IMR-90 (cell line): ENCODE measurements around the gene PLCB3. TPM values are rescaled to one million over a fixed set of nuclear protein-coding genes. Genes with fewer than 3 reads are reported as not detected.

Source experiments
- ATAC-seq: fragments of 200-7000 bp; cut with Tn5 transposase; 2 replicates; pipeline ENCODE4 v1.9.1; 2020; ENCODE audit warnings: low read depth, mild to moderate bottlenecking, moderate library complexity
- BruUV-seq: library from RNA; stranded (reverse); fragments of 400-500 nt; replicated peaks from 2 replicates; lab custom pipeline; 2021; lab: Mats Ljungman, UMichigan
- CTCF ChIA-PET: fragments of 300-600 bp; formaldehyde crosslinking; extraction: SDS; loops from one replicate; lab custom pipeline; 2021; ENCODE audit warnings: antibody characterized with exemption; lab: Yijun Ruan, JAX
- POLR2A ChIA-PET: fragments of 300-600 bp; sonication (Branson Sonifier 250); formaldehyde crosslinking; loops from one replicate; lab custom pipeline; 2022; ENCODE audit warnings: antibody characterized with exemption; ENCODE audit not compliant: unreplicated experiment; lab: Charles Lee
- DNase-seq: peaks from one replicate; pipeline ENCODE4 v3.0.0; 2013
- H2AFZ ChIP-seq: replicated peaks from 2 replicates; pipeline ENCODE3; 2013; ENCODE audit warnings: low read length, mild to moderate bottlenecking; ENCODE audit not compliant: poor library complexity
- H2AK5ac ChIP-seq: 2 replicates; pipeline ENCODE4 v1.6.1; 2013; ENCODE audit warnings: low read depth, low read length, inconsistent platforms
- H2AK9ac ChIP-seq: replicated peaks from 2 replicates; pipeline ENCODE3; 2013; ENCODE audit warnings: mild to moderate bottlenecking, low read depth, low read length, moderate library complexity; ENCODE audit not compliant: poor library complexity
- H2BK120ac ChIP-seq: 2 replicates; pipeline ENCODE4 v1.6.1; 2013; ENCODE audit warnings: low read depth, low read length, inconsistent platforms
- H2BK15ac ChIP-seq: 3 replicates; pipeline ENCODE4 v1.6.1; 2013; ENCODE audit warnings: low read depth, low read length, inconsistent platforms
- H2BK20ac ChIP-seq: 2 replicates; pipeline ENCODE4 v1.6.1; 2013; ENCODE audit warnings: low read depth, mild to moderate bottlenecking, inconsistent platforms, low read length, moderate library complexity
- H2BK5ac ChIP-seq: 2 replicates; pipeline ENCODE4 v1.6.1; 2013; ENCODE audit warnings: mild to moderate bottlenecking, low read depth, low read length, inconsistent platforms; ENCODE audit not compliant: poor library complexity, severe bottlenecking
- H3K14ac ChIP-seq: replicated peaks from 2 replicates; pipeline ENCODE4 v1.6.1; 2013; ENCODE audit warnings: low read depth, low read length, inconsistent platforms
- H3K18ac ChIP-seq: 2 replicates; pipeline ENCODE4 v1.6.1; 2013; ENCODE audit warnings: low read depth, low read length, control low read depth
- H3K23ac ChIP-seq: 2 replicates; pipeline ENCODE4 v1.6.1; 2013; ENCODE audit warnings: low read depth, low read length, inconsistent platforms
- H3K27ac ChIP-seq: 2 replicates; pipeline ENCODE4 v1.5.1; 2013; ENCODE audit warnings: mild to moderate bottlenecking, control low read depth, low read length; ENCODE audit not compliant: insufficient read depth
- H3K27me3 ChIP-seq: 2 replicates; pipeline ENCODE4 v1.6.1; 2013; ENCODE audit warnings: low read length; ENCODE audit not compliant: control insufficient read depth, insufficient read depth
- H3K36me3 ChIP-seq: 2 replicates; pipeline ENCODE4 v1.6.1; 2013; ENCODE audit warnings: low read length, mixed read lengths; ENCODE audit not compliant: control insufficient read depth, insufficient read depth
- H3K4ac ChIP-seq: 2 replicates; pipeline ENCODE4 v1.6.1; 2013; ENCODE audit warnings: low read depth, low read length, inconsistent platforms
- H3K4me1 ChIP-seq: 2 replicates; pipeline ENCODE4 v1.6.1; 2013; ENCODE audit warnings: low read length, mixed read lengths; ENCODE audit not compliant: control insufficient read depth, insufficient read depth
- H3K4me2 ChIP-seq: 2 replicates; pipeline ENCODE4 v1.6.1; 2013; ENCODE audit warnings: low read depth, mild to moderate bottlenecking, control low read depth, low read length, moderate library complexity
- H3K4me3 ChIP-seq: 2 replicates; pipeline ENCODE4 v1.5.1; 2013; ENCODE audit warnings: low read depth, mild to moderate bottlenecking, control low read depth, low read length, moderate library complexity; ENCODE audit not compliant: insufficient read depth
- H3K56ac ChIP-seq: 2 replicates; pipeline ENCODE4 v1.6.1; 2013; ENCODE audit warnings: low read length, inconsistent platforms; ENCODE audit not compliant: insufficient read depth; ENCODE audit errors: extremely low read depth
- H3K79me1 ChIP-seq, 2 experiments: 2 replicates each; pipeline ENCODE4 v1.6.1; 2013; ENCODE audit warnings: low read length in 2 of 2, inconsistent platforms in 1 of 2, low read depth in 1 of 2
- H3K9ac ChIP-seq: 2 replicates; pipeline ENCODE4 v1.6.1; 2013; ENCODE audit warnings: low read depth, low read length, control low read depth
- H3K9me1 ChIP-seq: 2 replicates; pipeline ENCODE4 v1.6.1; 2013; ENCODE audit warnings: low read length, inconsistent platforms; ENCODE audit not compliant: insufficient read depth
- H3K9me3 ChIP-seq: 2 replicates; pipeline ENCODE4 v1.6.1; 2013; ENCODE audit warnings: low read length; ENCODE audit not compliant: control insufficient read depth, insufficient read depth
- H4K20me1 ChIP-seq: 2 replicates; pipeline ENCODE4 v1.6.1; 2013; ENCODE audit warnings: low read length, inconsistent platforms; ENCODE audit not compliant: insufficient read depth
- H4K5ac ChIP-seq: 2 replicates; pipeline ENCODE4 v1.6.1; 2013; ENCODE audit warnings: mild to moderate bottlenecking, low read depth, low read length, control low read depth
- H4K8ac ChIP-seq, 2 experiments: 2 replicates each; pipeline ENCODE4 v1.6.1; 2013; ENCODE audit warnings: low read depth in 2 of 2, low read length in 2 of 2, control low read depth in 1 of 2, inconsistent platforms in 1 of 2
- H4K91ac ChIP-seq: 2 replicates; pipeline ENCODE4 v1.6.1; 2013; ENCODE audit warnings: low read depth, low read length, inconsistent platforms; ENCODE audit not compliant: insufficient read depth
- BHLHE40 ChIP-seq: fragments of 150-350 bp; IDR thresholded peaks from 2 replicates; pipeline ENCODE4 v1.6.1; 2016; ENCODE audit warnings: mild to moderate bottlenecking, low read depth, low read length
- CTCF ChIP-seq: conservative IDR thresholded peaks from 2 replicates; pipeline ENCODE4 v1.5.1; 2012; ENCODE audit warnings: mild to moderate bottlenecking, low read depth, low read length, improper control_type of control experiment
- ELK1 ChIP-seq: fragments of 150-350 bp; IDR thresholded peaks from 2 replicates; pipeline ENCODE4 v1.6.1; 2016; ENCODE audit warnings: low read depth, mild to moderate bottlenecking, low read length, moderate library complexity, borderline replicate concordance
- NFE2L2 ChIP-seq: fragments of 150-350 bp; IDR thresholded peaks from 2 replicates; pipeline ENCODE4 v1.6.1; 2016; ENCODE audit warnings: low read depth, mild to moderate bottlenecking, low read length
- POLR2A ChIP-seq: IDR thresholded peaks from 2 replicates; pipeline ENCODE4 v1.6.1; 2012; ENCODE audit warnings: mild to moderate bottlenecking, low read depth, low read length
- RAD21 ChIP-seq: IDR thresholded peaks from 2 replicates; pipeline ENCODE4 v1.6.1; 2012; ENCODE audit warnings: low read length, improper control_type of control experiment
- RCOR1 ChIP-seq: IDR thresholded peaks from 2 replicates; pipeline ENCODE4 v1.6.1; 2012; ENCODE audit warnings: mild to moderate bottlenecking, low read length, improper control_type of control experiment; ENCODE audit not compliant: insufficient replicate concordance
- SMC3 ChIP-seq: fragments of 150-350 bp; IDR thresholded peaks from 2 replicates; pipeline ENCODE4 v1.6.1; 2016; ENCODE audit warnings: low read depth, mild to moderate bottlenecking, antibody characterized with exemption, low read length, moderate library complexity
- WGBS, 2 experiments: methylation state at CpG; one replicate each; pipeline versions ENCODE4 v1.1.5 to v1.1.7; 2013; ENCODE audit warnings: missing lambda C conversion rate in 2 of 2; ENCODE audit not compliant: insufficient read length in 1 of 2; ENCODE audit errors: extremely low coverage in 2 of 2; 5-methylcytosine and 5-hydroxymethylcytosine counted together
- dilution Hi-C: fragments of 300-500 bp; cut with HindIII; formaldehyde crosslinking; loops from one replicate; pipeline ENCODE4 v1.14.3; 2018; ENCODE audit warnings: low sequenced_read_pairs; ENCODE audit not compliant: unreplicated experiment
- in situ Hi-C: fragments of 300-500 bp; cut with MboI; formaldehyde crosslinking; loops from 3 replicates; pipeline ENCODE4 v1.14.3; 2019; ENCODE audit warnings: low sequenced_read_pairs, inconsistent platforms, mixed read lengths
- intact Hi-C: fragments of 100-400 bp; cut with micrococcal nuclease; formaldehyde crosslinking; loops from 2 replicates; pipeline ENCODE4 v1.10.0; 2022
- polyA plus RNA-seq, 3 experiments: library from polyadenylated mRNA; depleted of rRNA; stranded (reverse); fragments of >200 nt; gene quantifications; 2 replicates each; pipeline ENCODE4 v1.2.3, GENCODE V29; 2012; ENCODE audit warnings: low replicate concordance in 1 of 3
- total RNA-seq: library from RNA; depleted of rRNA; stranded (reverse); fragments of >200 nt; gene quantifications from 2 replicates; pipeline ENCODE4 v1.2.3, GENCODE V29; 2012

The PLCB3 gene
- total and polyA plus RNA-seq, 2 of the 4 experiments (the other 2 are of a cell fraction), result 23.9 to 24.9 TPM

- Histone ChIP-seq H2AFZ (no peak overlapping the region), H3K4me1 (peaks cover 16% of the 10 kb centered on the region), H2AK5ac (no peak overlapping the region), H3K27ac (no peak overlapping the region), H2BK20ac (no peak overlapping the region), H3K9me1 (peaks cover 13% of the 10 kb centered on the region), H3K4ac (no peak overlapping the region), H3K79me1 (peaks cover 26 to 47% of the 10 kb centered on the region in 2 experiments; a peak in 3 of 4 replicates), H2BK15ac (no peak overlapping the region), H3K9me3 (no peaks in the 10 kb centered on the region), H3K36me3 (peaks cover 19% of the 10 kb centered on the region), H2BK120ac (no peak overlapping the region), H4K5ac (no peak overlapping the region), H4K8ac (no peak overlapping the region), H3K14ac (no peak overlapping the region), H4K91ac (no peak overlapping the region), H3K18ac (no peak overlapping the region), H3K9ac (no peak overlapping the region), H3K23ac (no peak overlapping the region), H3K27me3 (no peaks in the 10 kb centered on the region), H3K4me2 (no peak overlapping the region), H2BK5ac (no peak overlapping the region), H3K4me3 (no peak overlapping the region), H2AK9ac (peak overlapping the region; percentile 51), H4K20me1 (0 out of 2 replicates have a peak, but pooled peaks cover 1% of the 10 kb centered on the region), H3K56ac (no peak overlapping the region)
- BruUV-seq, result no TSS peak
- in situ Hi-C loops, result no loop called here
- WGBS, 2 experiments, result no CpG with 5 or more reads among the region's 12 CpGs
- no peak for DNase-seq
- dilution Hi-C loops, result no loop called here
- intact Hi-C loops, result no loop called here
- POLR2A ChIA-PET, result no interaction called here
- TF ChIP-seq ELK1 (no peak), RCOR1 (no peak), NFE2L2 (no peak), RAD21 (no peak), BHLHE40 (no peak), CTCF (no peak), SMC3 (no peak), POLR2A (no peak)
- ATAC-seq, result no peak
- CTCF ChIA-PET, result no interaction called here
These were observed 13.8 kb upstream of the PLCB3 start for GRCh38 chr11:64237484-64237951.
